Loucy (cell line): ENCODE results near the gene CDK5.
"Not testable (repeated sequence)": the region's sequence is repeated elsewhere in the genome, so short reads cannot be mapped to it uniquely, and the experiment has no call there.

Experiments used
- CTCF ChIP-seq: fragments of 200-600 bp; sonication (generic); conservative IDR thresholded peaks from 2 replicates; pipeline ENCODE4 v1.5.1; 2014; ENCODE audit warnings: mild to moderate bottlenecking, antibody characterized with exemption, low read length
- EZH2phosphoT487 ChIP-seq: fragments of 200-600 bp; IDR thresholded peaks from 2 replicates; pipeline ENCODE4 v1.6.1; 2018; ENCODE audit warnings: antibody characterized with exemption, mild to moderate bottlenecking, moderate library complexity, borderline replicate concordance

GRCh38 chr7:151027728-151028130 is 30.0 kb downstream of the CDK5 start:
- TF ChIP-seq CTCF, EZH2phosphoT487: not testable (repeated sequence)
